ENCODE measurements around the gene TRAF3IP1.
"Not testable (repeated sequence)": the region's sequence is repeated elsewhere in the genome, so short reads cannot be mapped to it uniquely, and the experiment has no call there.

Gene TRAF3IP1

DNA sequence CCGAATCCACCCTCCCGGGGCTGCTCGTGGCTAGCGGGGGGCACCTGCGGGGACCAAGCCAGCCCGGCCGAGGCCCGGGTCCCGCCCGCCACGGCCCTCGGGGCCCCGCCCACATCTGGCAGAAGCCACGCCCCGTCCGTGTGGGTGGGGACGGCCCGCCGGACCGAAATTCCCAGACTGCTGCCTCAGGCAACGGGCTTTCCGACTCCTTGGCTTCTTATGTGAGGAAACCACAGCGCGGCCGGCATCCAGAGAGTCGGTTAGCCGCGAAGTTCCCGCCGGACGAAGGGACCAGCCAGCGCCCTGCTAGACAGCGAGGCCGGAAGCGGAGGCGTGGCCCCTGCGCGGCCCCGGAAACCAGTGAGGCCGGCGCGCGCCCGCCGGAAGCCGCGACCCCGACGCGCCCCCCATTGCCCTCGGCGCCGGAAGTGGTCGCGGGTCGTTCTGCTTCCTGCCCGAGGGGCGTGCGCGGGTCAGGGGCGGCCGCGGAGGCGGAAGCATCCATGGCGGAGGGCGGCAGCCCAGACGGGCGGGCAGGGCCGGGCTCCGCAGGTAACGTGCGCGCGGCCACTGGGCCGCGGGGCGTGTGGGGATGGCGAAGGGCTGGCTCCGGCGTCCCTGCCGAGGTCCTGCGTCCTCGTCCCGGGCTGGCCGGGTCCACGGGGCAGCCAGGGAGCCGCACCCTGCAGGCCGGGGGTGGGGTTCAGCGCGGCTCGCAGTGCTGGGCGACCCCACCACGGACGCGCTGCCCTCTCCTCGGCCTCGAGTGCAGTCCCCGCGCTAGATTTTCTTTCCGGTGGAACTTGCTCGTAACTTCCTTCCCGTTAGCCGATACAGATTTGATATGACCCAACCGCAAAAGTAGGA is 106.5 kb downstream of the TRAF3IP1 start, which contains the start of gene ASB1:
ASB1 (plus strand) TSS at position 360 of the 867 bp plus-strand sequence; CDS start at position 504, 144 bp downstream.
- peak; percentile 52 to 67 for DNase-seq (ENCODE audit: low read depth in 2 of 2)

DNA sequence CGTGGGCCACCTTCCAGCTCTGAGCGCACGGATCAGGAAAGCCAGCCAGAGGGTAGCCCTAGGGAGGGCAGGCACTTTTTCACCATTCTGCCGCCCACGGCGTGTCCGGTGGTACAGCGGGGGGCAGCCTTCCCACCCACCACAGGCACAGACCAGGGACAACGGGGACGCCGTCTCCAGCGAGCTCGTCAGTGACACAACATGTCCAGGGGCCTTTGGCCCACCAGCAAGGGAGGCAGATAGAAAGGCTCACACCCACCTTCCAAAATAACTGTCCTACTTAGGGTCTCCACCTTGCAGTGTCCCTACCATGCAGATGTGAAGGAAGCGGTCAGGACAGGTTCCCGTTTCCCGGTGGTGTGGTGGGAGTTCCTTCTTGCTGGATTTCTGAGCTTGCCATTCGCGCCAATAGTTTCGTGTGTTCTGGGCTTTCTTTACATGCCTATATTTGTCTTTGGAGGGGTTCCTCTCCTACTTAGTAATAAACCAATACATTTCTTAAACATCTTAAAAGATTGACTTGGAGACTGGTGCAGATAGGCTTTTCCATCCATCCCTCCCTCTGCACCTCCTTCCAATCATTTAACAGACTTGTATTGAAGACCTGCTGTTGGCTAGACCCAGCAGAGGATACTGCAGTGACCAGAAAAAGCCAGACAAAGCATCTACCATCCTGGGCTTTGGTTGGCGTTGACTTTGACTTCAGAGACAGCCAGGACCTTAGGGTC is 107.3 kb downstream of the TRAF3IP1 start:
- DNase-seq (ENCODE audit: low read depth in 2 of 2), result no peak

DNA sequence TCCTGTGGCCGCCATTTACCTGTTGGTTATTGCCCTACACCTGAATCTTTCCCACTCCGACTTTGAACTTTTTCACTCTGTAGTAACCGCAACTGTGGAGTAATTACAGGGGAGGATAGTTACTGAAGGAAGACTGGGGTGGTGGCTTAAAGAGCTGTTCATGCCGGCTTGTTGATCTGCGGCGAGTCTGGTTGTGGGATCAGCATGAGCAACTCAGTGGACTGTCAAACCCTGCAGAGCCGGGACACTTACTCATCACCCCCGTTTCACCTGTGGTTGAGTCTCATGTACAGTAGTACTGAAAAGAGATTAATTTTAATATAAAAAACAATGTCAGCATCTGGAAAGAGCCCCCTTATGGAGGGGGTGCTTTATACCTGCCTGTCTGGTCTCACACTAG is 108.5 kb downstream of the TRAF3IP1 start:
- no peak for DNase-seq (ENCODE audit: low read depth in 2 of 2)

DNA sequence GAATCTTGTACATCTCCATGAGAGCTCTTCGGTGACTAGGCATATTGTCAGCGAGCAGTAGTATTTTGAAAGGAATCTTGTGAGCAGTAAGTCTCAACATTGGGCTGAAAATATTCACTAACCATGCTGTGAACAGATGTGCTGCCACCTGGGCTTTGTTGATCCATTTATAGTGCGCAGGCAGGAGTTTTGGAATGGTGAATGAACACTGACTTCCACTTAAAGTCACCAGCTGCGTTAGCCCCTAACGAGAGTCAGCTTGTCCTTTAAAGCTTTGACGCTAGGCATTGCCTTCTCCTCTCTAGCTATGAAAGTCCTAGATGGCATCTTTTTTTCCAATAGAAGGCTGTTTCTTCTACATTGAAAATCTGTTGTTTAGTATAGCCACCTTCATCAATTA is 110.5 kb downstream of the TRAF3IP1 start:
- no peak for DNase-seq (ENCODE audit: low read depth in 2 of 2)

DNA sequence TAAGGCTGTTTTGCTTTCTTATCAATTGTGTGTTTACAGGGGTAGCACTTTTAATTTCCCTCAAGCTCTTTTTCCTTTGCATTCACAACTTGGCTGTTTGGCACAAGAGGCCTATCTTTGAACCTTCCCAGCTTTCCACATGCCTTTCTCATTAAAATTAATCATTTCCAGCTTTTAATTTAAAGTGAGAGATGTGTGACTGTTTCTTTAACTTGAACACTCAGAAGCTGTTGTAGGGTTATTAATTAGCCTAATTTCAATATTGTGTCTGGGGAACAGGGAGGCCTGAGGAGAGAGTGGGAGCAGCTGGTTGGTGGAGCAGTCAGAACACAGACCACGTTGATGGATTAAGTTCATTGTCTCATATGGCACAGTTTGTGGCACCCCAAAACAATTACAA is 111.1 kb downstream of the TRAF3IP1 start:
- DNase-seq (ENCODE audit: low read depth in 2 of 2), result no peak

DNA sequence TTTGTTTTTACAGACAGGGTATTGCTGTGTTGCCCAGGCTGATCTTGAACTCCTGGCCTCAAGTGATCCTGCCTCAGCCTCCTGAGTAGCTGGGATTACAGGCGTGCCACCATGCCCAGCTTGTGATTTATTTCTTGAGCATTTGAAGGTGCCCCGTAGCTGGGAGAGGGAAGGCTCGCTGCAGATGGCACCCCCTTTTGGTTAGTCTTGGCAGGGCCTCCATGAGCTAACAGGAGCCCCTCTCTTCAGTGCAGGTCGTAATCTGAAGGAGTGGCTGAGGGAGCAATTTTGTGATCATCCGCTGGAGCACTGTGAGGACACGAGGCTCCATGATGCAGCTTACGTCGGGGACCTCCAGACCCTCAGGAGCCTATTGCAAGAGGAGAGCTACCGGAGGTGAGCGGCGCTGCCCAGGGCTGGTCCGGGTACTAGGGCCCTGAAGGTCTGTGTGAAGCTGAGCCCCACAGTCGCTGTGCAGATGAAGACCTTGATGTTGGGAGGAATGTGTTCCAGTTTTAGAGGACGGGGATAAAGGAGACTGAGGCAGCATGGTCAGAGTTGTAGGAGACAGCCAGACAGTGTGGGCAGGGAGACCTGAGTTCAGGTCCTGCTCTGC is 113.1 kb downstream of the TRAF3IP1 start:
- DNase-seq (ENCODE audit: low read depth in 2 of 2), result no peak

DNA sequence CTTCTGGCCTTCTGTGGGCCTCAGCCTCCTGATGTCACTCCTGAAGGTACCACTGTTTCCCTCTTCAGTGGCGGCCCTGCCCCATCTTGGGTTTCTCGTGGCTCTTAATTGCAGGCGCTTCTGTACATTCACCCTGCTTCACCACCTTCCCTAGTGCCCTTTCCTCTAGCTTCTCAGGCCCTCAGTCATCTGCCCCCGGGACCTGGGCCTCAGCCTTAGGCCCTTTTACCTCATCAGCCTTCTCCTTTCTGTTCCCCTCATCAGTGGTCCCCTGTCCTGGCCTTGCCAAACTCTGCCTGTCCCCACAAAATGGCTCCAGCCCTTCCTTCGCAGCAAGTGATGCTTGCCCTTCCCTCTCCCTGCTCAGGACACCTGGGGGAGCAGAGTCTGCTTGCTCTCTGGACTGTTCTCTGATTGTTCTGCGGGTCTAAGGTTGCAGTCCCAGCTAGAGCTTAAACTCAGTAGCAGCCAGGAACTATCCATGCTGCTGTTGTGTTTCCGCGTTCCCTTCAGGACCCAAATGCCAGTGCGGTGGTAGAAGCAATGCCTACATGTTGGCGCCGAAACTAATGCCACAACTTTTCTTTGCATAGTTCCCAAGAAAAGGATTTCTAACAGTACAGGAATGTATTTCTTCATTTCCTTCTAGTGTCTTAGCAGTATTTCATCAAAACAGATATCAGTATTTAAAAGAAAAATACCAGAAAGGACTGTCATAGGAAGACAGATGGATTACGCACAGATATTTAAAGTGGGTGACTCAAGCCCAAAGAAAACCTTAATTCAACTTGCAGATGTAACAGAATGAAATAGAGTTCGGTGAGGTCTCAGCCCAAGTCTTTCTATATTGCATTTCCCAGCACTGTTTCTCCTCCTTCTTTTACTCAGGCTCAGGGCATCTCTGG is 113.9 kb downstream of the TRAF3IP1 start:
- DNase-seq (ENCODE audit: low read depth in 2 of 2), result no peak

DNA sequence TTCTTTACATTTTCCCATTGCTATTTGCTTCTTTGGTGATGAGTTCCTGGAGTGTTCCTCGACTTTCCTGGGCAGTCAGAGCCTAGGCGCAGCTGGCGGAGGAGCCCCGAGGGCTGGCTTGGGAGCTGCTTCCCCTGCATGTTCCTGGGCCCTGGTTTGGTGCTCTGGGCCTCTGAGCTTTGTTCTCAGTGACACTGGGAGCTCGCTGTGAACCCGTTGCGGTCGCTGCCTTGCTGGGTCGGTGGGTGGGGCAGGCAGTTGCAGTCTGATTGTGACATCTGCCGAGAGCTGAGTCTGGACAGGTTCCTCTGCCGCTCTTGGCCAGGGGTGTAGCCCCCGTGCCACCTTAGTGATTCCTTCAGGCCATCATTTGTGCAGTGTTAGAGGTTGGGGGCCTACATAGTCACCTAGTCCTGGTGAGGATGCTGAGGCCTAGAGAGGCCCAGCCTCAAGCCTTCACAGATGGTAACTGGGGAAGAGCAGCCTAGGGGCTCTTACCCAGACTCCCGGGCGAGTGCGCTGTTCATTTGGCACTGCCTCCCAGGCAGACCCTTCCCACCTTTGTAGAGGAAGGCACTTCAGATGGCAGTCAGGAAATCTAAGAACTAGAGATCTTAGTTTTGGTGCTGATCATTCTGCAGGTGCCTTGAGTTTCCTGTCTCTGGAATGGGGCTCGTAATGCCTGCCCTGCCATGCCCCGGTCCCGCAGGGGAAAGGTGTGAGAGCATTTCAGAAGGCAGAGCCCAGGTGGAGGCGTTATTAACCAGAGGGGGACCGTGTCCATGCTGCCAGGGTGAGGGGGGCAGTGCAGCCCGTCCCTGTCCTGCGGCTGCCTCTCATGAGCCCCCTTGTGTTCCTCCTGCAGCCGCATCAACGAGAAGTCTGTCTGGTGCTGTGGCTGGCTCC is 114.8 kb downstream of the TRAF3IP1 start:
- DNase-seq (ENCODE audit: low read depth in 2 of 2), result no peak

DNA sequence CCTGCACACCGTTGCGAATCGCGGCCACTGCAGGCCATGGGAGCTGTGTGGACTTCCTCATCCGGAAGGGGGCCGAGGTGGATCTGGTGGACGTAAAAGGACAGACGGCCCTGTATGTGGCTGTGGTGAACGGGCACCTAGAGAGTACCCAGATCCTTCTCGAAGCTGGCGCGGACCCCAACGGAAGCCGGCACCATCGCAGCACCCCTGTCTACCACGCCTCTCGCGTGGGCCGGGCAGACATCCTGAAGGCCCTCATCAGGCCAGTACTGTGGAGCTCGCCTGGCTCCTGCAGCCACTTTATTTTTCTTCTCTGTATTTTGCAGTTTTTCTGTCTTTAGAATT is 115.4 kb downstream of the TRAF3IP1 start:
- DNase-seq (ENCODE audit: low read depth in 2 of 2), result no peak

DNA sequence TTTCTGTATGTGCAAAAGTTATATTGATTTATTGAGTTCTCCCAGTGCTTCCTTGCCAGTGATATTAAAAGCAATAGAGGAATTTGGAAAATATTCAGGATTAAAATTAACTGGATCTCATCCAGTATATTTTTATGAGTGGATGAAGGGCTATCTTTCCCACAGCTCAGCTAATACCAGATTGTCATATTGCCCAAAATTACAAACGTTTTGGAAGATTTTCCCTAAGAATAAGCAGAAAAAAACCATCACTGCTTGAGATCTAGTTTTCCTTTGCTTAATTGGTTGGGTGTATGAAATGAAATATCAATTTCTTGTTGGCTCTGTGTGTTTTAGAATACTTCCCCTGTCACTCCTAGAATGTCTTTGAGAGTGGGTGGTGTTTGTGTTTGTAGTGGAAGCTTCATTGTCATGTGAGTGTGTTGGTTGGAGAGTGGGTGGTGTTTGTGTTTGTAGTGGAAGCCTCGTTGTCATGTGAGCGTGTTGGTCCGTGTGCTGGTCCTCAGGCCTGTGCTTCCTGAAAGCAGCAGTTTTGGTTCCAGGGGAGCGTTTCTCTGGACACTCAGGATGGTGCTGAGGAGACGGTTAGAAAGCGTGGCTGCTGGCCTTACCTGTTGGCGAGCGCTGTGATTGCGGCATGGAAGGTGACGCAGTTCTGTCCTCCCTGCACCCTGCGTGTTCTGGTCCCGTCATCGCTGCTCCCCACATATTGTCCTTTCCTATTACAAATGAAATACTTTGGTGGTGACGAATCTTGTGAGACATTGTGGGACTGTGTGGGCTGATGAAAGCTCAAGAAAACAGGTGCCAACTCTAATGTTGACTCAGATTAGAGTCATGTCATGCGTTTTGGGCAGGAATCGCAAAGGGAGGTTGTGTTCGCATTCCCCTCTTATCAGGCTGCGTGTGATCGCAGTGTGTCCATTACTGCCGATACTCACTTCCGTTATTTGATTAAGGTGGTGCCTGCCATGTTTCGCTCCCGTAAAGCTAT is 118.8 kb downstream of the TRAF3IP1 start:
- peak; percentile 55 to 72 for DNase-seq (ENCODE audit: low read depth in 2 of 2)

DNA sequence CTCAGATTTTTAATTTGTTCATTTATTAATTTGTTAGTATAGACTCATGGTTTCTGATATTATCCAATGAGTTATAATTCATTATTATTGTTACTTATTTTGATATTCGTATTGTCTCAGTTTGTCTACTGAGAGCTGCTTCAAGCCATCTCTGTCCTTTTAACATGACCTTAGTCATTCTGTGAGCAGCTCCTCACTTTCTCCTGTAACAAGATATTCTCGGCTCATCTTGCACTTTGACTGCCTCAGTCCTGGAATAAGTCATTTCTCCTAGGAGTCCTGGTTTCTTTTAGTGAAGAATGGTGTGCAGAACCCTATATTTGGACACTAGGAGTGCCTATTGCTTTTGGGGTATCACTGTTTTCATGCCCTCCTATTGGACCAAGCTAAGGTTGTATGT is 119.6 kb downstream of the TRAF3IP1 start:
- no peak for DNase-seq (ENCODE audit: low read depth in 2 of 2)

DNA sequence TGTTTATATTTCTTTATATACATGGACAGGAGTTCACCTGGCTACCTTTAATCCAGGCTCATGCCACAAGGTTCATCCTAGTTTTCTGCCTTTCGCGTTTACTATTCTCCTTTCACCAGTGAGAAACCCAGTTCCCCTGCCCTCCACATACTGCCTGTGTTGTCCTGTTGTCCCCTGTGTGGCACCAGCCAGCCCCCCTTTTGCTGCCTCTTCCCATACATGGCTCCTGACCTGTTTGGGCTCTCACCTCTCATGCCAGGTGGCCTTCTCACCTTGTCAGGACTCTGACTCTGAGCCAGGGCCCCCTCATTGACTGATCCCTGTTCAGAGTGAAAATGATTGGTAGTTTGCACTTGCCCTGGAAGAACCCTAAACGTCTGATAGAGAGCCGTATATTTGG is 120.0 kb downstream of the TRAF3IP1 start:
- DNase-seq (ENCODE audit: low read depth in 2 of 2), result no peak

DNA sequence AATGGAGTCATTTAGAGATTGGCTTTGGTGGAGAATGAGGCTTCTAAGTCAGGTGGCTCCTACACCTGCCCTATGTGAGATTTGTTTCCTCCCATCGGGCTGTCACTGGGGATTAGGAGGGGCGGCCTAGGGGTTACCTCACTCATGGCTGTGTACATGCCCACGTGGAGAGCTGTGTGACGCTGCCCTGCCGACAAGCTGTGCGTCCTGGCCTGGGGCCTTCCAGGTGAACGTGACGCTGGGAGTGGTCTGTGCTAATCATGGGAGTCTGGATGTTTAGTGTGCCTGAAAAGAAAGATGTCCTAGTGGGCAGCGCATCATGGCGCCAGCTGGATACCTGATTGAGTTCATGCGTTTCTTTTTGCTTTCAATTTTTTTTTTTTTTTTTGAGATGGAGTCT is 120.4 kb downstream of the TRAF3IP1 start:
- DNase-seq (ENCODE audit: low read depth in 2 of 2), result no peak

DNA sequence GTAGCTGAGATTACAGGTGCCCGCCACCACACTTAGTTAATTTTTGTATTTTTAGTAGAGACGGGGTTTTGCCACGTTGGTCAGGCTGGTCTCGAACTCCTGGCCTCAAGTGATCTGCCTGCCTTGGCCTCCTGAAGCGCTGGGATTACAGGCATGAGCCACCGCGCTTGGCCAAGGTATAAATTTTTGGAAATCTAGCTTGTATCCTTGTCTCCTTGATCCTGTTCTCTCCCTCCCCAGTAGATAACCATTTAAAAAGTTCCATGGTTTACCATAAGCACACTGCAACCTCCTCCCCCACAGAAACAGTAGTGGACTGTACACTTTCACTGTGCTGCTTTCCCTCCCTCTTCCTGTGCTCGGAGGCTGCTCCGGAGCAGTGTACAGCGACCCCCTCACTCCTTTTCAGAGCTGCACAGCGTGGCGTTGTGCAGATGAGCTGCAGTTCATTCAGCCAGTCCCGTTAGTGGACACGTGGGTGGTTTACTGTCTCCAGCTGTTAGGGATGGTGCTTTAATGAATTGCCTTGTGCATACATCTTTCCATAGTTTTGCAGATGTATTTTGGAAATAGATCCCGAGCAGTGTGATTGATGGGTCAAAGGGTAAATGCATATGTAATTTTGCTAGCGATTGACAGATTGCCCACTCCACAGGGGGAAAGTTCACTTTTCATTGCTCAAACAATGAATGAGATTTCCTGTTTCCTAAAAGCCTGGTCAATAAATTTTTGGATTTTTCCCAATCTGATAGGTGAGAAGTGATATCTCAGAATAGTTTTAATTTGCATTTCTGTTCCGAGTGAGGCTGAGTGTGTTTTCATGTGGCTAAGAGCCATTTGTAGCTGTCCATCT is 121.2 kb downstream of the TRAF3IP1 start:
- no peak for DNase-seq (ENCODE audit: low read depth in 2 of 2)

DNA sequence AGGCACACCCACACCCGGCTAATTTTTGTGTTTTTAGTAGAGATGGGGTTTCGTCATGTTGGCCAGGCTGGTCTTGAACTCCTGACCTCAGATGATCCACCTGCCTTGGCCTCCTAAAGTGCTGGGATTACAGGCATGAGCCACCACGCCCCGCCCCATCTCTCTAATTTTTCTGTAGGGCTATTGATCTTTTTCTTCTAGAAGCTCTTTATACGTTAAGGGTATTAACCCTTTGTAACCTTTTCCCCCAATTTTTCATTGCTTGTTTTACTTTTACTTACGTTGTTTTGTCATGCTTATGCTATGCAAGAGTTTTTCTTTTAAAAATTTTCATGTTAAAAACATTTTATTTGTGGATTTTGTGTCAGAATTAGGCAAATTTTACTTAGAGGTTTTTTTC is 121.9 kb downstream of the TRAF3IP1 start:
- DNase-seq (ENCODE audit: low read depth in 2 of 2), result not testable (repeated sequence)

DNA sequence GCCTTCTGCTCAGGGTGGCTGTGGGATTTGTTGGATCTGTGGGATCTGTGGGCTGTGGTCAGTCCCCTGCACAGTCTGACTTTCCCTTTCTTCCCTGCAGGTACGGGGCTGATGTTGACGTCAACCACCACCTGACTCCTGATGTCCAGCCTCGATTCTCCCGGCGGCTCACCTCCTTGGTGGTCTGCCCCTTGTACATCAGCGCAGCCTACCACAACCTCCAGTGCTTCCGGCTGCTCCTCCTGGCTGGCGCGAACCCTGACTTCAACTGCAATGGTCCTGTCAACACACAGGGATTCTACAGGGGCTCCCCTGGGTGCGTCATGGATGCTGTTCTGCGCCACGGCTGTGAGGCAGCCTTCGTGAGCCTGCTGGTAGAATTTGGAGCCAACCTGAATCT is 123.9 kb downstream of the TRAF3IP1 start:
- DNase-seq (ENCODE audit: low read depth in 2 of 2), result no peak

DNA sequence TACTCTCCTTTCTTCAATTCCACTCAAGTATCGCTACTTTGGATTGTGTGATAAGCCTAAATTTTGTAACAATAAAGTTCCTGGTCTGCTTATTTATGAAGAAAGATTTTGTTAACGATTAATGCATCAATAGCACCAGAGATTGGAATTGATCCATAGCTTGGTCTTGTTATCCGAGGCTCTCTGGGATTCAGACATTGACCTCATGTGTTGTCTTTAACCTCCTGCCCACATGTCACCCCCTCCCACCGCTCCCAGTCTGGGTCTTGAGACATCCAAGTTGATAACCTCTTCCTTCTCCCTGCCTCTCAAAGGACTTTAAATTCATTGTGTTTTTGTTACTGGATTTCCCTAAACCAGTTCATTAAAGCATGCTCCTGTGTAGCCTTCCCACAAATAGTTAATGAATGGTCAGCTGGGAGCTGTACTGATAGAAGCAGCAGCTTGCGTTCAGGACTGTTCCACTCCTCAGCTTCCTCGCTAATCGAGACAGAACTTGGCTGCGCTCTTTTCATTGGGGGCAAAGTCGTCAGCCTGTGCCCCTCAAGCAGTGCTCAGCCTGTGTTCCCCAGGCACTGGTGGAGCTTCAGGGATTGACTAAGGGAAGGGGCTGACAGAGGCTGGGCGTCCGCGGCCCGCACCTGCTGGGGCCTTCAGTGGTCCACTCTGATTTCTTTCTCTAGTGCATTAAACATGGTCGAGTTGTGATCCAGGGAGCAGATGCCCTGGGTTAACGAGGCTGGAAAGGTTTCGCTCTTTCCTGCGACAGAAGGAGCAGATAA is 125.3 kb downstream of the TRAF3IP1 start:
- DNase-seq (ENCODE audit: low read depth in 2 of 2), result no peak

DNA sequence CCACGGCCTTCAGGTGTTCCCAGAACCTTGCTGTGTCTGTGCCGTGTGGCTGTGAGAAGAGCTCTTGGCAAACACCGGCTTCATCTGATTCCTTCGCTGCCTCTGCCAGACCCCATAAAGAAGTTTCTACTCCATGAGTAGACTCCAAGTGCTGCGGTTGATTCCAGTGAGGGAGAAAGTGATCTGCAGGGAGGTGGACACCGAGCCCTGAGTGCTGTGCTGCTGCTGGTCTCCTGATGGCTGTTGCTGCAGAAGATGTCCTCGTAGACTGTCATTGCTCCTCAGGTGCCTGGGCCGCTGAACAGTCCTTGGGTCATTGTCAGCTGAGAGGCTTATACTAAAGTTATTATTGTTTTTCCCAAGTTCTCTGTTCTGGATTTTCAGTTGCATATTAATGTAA is 126.1 kb downstream of the TRAF3IP1 start:
- DNase-seq (ENCODE audit: low read depth in 2 of 2), result no peak

All from stimulated activated CD4-positive, alpha-beta T cell treated with anti-CD3 and anti-CD28 coated beads, Interleukin-15, amount 100 ng/mL, for 48 hours (primary cell).